ENCODE results near the gene SAA1.

DNA sequence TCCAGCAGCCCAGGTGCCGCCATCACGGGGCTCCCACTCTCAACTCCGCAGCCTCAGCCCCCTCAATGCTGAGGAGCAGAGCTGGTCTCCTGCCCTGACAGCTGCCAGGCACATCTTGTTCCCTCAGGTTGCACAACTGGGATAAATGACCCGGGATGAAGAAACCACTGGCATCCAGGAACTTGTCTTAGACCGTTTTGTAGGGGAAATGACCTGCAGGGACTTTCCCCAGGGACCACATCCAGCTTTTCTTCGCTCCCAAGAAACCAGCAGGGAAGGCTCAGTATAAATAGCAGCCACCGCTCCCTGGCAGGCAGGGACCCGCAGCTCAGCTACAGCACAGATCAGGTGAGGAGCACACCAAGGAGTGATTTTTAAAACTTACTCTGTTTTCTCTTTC, at the start of gene SAA1:
- TF ChIP-seq EZH2 (IDR thresholded peaks at IDR 0.05; ENCODE audit: insufficient read depth, poor library complexity, severe bottlenecking) = no peak
- TF ChIP-seq EZH2phosphoT487 (IDR thresholded peaks at IDR 0.05; ENCODE audit: insufficient read depth, low read depth) = no peak

All from GM23248 (cell line).